GM12865 (cell line): ENCODE data around the gene ANKS6.
"Not testable (repeated sequence)": the region's sequence is repeated elsewhere in the genome, so short reads cannot be mapped to it uniquely, and the experiment has no call there.

Source experiments
- DNase-seq: peaks from one replicate; pipeline ENCODE4 v3.0.0; 2010; ENCODE audit warnings: low read depth
- H3K4me3 ChIP-seq: 2 replicates; pipeline ENCODE4 v1.5.1; 2011; ENCODE audit warnings: mild to moderate bottlenecking, low read depth, low read length, control low read depth
- CTCF ChIP-seq: IDR thresholded peaks from 2 replicates; pipeline ENCODE4 v1.5.1; 2011; ENCODE audit warnings: low read length, control low read depth, low read depth, inconsistent platforms; ENCODE audit not compliant: insufficient read depth; ENCODE audit errors: missing control alignments

The ANKS6 gene

GRCh38 chr9:98686961-98687855 lies 109.1 kb downstream of the ANKS6 start:
- DNase-seq = no peak
- H3K4me3 ChIP-seq = no peak overlapping the region
- no peak for TF ChIP-seq CTCF

DNA sequence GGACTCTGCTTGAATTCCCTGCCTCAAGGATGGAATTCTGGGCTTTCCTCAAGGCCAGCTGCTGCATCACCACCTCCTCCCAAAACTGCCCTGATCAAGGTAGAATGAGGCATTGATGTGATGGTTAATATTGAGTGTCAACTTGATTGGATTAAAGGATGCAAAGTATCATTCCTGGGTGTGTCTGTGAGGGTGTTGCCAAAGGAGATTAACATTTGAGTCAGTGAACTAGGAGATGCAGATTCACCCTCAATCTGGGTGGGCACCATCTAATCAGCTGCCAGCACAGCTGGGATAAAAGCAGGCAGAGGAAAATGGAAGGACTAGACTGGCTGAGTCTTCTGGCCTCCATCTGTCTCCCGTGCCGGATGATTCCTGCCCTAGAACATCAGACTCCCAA lies 111.5 kb downstream of the ANKS6 start:
- not testable (repeated sequence) for H3K4me3 ChIP-seq, DNase-seq
